Muscle of leg (tissue), 11 donors: ENCODE data around the gene ELP2. TPM values are rescaled to one million over a fixed set of nuclear protein-coding genes. Genes with fewer than 3 reads are reported as not detected.
"Not testable (repeated sequence)": the region's sequence is repeated elsewhere in the genome, so short reads cannot be mapped to it uniquely, and the experiment has no call there.

Experiments used
- DNase-seq: peaks from one replicate; pipeline ENCODE4 v3.0.0; 2013
- H3K27ac ChIP-seq: one replicate; pipeline ENCODE4 v1.5.1; 2013; ENCODE audit warnings: mild to moderate bottlenecking, low read length, control low read depth
- H3K27me3 ChIP-seq: one replicate; pipeline ENCODE4 v1.6.1; 2013; ENCODE audit warnings: low read length; ENCODE audit not compliant: control insufficient read depth, insufficient read depth
- H3K36me3 ChIP-seq: one replicate; pipeline ENCODE4 v1.6.1; 2013; ENCODE audit warnings: low read length; ENCODE audit not compliant: control insufficient read depth, insufficient read depth
- H3K4me1 ChIP-seq: one replicate; pipeline ENCODE4 v1.6.1; 2013; ENCODE audit warnings: low read length; ENCODE audit not compliant: control insufficient read depth, insufficient read depth
- H3K4me3 ChIP-seq: one replicate; pipeline ENCODE4 v1.5.1; 2013; ENCODE audit warnings: low read length, control low read depth
- H3K9me3 ChIP-seq: replicated peaks from 2 replicates; pipeline ENCODE4 v1.6.1; 2013; ENCODE audit warnings: low read depth, low read length; ENCODE audit not compliant: control insufficient read depth
- WGBS: methylation state at CpG from one replicate; pipeline ENCODE4 v1.1.5; 2013; ENCODE audit warnings: missing lambda C conversion rate; ENCODE audit not compliant: insufficient coverage; 5-methylcytosine and 5-hydroxymethylcytosine counted together
- polyA plus RNA-seq, 8 donors: library from polyadenylated mRNA; unstranded; fragments of 120-200 nt; gene quantifications; one replicate each; pipeline versions ENCODE4 v1.2.1 to v1.2.3, GENCODE V29; 2013; ENCODE audit warnings: inconsistent platforms in 1 of 8, low replicate concordance in 1 of 8; ENCODE audit not compliant: insufficient read length in 8 of 8, insufficient read depth in 1 of 8
- total RNA-seq: library from RNA; stranded (reverse); fragments of 120-200 nt; gene quantifications from one replicate; pipeline ENCODE4 v1.2.4, GENCODE V29; 2013

Gene ELP2
- total and polyA plus RNA-seq, 9 donors: 52.9 to 82.2 (median 61.6) TPM

DNA sequence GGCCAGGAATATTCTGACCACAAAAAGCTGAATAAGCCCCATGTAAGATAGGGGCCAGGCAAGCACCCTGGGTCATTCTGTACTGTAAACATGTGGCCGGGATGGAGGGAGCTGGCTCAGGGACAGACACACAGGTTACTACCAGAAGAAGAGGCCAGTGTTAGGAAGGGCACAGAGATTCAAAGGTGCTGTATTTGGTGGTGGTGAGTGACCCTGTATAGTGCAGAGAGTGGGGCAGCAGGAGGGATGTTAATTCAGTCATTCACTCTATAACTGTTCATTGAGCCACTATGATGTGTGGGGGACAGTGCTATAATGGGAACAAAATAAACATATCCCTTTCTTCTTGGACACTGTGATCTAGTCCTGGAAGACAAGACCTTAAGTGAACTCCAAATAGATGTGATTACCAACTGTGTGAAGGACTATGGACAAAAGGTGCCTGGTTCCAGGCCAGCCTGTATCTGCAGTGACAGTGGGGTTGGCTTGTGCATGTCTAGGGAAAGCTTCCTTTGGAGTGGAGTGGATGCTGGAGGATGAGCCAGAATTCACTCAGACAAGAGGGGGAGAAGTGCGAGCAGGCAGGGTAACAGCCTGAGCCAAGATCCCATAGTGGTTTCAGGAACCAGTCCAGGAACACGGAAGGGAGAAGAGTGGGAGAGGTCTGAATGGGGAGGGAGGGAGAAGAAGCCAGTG lies 65.9 kb downstream of the ELP2 start:
- DNase-seq: peak; percentile 22
- Histone ChIP-seq H3K36me3 (no peaks in the 10 kb centered on the region), H3K4me3 (no peak overlapping the region), H3K27ac (no peak overlapping the region), H3K4me1 (no peaks in the 10 kb centered on the region), H3K27me3 (no peaks in the 10 kb centered on the region), H3K9me3 (no peaks in the 10 kb centered on the region)
- WGBS: 44% methylated on average over 3 of the region's 3 CpGs

DNA sequence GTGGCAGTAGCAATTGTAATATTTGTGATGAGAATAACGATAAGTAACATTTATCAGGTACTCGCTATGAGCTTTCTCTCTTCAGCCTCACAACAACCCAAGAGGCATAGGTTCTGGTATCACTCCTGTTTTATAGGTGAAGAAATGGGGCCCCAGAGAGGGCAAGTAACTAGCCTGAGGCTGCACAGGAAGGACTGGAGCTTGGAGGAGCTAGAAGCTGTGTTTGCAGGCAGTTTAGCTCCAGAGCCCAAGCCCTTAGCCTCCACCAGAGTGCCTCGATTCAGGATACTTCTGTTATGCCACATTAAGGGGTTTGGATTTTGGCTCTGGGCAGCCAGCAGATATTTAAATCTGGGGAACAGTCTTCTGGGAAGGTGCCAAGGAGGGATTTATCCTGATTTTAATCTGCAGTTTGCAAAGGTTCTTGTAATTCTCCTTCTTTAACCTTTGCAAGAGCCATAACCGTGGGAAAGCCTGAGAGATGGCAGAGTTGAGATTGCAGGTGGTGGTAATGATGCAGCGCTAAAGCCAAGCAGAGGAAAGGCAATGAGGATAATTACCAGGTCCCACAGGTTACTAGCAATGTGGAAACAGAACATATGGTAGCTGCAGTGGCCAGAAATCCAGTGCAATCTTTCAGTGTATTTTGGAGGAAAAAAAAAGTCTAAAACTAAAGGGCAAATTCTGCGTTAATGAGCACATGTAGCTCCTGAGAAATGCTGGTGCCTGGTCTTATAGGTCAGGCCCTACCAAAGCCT lies 66.7 kb downstream of the ELP2 start:
- H3K27ac ChIP-seq: no peak overlapping the region
- H3K9me3 ChIP-seq: no peaks in the 10 kb centered on the region
- no peak for DNase-seq
- no peaks in the 10 kb centered on the region for H3K27me3 ChIP-seq
- no peak overlapping the region for H3K4me3 ChIP-seq
- WGBS: 72% methylated on average over 2 of the region's 6 CpGs
- H3K4me1 ChIP-seq: no peaks in the 10 kb centered on the region
- no peaks in the 10 kb centered on the region for H3K36me3 ChIP-seq

DNA sequence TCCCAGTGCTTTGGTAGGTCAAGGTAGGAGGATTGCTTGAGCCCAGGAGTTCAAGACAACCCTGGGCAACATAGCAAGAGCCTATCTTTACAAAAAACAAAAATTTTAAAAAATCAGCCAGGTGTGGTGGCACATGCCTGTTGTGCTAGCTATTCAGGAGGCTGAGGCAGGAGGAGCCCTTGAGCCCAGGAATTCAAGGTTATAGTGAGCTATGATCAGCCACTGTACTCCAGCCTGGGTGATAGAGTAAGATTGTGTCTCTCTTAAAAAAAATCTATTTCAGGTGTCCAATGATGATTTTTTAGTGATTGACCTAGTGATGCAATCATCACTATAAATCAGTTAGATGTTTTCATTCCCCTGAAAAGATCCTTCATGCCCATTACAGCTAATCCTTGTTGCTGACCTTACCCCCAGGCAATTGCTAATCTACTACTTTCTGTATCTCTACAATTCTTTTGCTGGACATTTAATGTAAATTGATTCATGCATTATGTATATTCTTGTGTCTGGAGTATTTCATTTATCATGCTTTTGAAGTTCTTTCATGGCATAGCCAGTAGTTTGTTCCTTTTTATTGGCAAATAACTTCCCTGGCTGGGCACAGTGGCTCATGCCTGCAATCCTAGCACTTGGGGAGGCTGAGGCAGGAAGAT lies 67.9 kb downstream of the ELP2 start:
- H3K36me3 ChIP-seq: no peaks in the 10 kb centered on the region

DNA sequence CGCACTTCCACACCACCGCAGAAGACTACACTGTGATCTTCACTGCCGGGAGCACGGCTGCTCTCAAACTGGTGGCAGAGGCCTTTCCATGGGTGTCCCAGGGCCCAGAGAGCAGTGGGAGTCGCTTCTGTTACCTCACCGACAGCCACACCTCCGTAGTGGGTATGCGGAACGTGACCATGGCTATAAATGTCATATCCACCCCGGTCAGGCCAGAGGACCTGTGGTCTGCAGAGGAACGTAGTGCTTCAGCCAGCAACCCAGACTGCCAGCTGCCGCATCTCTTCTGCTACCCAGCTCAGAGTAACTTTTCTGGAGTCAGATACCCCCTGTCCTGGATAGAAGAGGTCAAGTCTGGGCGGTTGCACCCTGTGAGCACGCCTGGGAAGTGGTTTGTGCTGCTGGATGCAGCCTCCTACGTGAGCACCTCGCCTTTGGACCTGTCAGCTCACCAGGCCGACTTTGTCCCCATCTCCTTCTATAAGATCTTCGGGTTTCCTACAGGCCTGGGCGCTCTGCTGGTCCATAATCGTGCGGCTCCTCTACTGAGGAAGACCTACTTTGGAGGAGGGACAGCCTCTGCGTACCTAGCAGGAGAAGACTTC lies 70.1 kb downstream of the ELP2 start:
- Histone ChIP-seq H3K27ac (no peak overlapping the region), H3K9me3 (no peaks in the 10 kb centered on the region), H3K36me3 (no peaks in the 10 kb centered on the region), H3K27me3 (no peaks in the 10 kb centered on the region), H3K4me1 (no peaks in the 10 kb centered on the region), H3K4me3 (no peak overlapping the region)
- 89% methylated on average over 20 of the region's 22 CpGs for WGBS
- no peak for DNase-seq

More for the DNA sequence above, 67.9 kb downstream of the ELP2 start:
- Histone ChIP-seq H3K4me3 (no peak overlapping the region), H3K9me3 (no peaks in the 10 kb centered on the region), H3K27ac (no peak overlapping the region), H3K27me3 (no peaks in the 10 kb centered on the region), H3K4me1 (no peaks in the 10 kb centered on the region)
- no peak for DNase-seq

DNA sequence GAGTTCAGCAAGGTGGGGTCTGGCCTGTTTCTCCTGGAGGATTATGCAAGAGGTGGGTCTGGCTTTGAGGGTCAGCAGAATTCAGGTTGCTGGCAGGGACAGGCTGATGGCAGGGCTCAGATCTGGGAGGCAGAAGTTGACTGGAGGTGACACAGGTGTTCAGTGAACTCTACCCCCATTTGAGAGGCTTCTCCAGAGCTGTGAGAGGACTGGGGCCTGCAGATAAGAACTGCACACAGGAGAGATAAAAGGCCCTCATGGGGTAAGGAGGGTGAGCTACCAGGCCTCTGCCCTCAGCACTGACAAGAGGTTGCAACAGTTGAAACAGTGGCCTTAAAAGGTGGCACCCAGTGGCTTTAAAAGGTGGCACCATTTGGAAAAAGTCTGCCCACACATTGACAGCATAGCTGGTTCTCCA lies 70.7 kb downstream of the ELP2 start:
- DNase-seq: no peak
- no peaks in the 10 kb centered on the region for H3K36me3 ChIP-seq
- no peaks in the 10 kb centered on the region for H3K4me1 ChIP-seq

DNA sequence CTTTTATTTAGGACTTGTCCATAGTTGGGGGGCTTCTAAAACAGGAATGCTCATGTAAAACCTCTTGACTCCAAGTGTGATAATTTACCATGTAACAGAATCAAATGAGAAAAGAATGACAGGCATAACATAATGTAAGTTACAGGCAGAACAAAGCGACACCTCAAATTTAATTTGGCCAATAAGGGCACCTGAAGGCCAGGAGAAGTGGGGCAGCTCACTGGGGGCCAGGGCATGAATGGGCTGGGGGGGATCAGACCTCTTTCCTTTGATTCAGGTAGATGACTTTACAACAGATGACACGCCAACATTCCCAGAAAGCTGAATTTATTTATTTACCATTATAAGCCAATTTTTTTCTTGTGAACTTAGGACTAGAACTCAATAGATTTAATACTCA lies 72.1 kb downstream of the ELP2 start:
- no CpG with 5 or more reads among the region's 2 CpGs for WGBS
- DNase-seq: no peak
- Histone ChIP-seq H3K4me1 (no peaks in the 10 kb centered on the region), H3K4me3 (no peak overlapping the region), H3K27ac (no peak overlapping the region), H3K36me3 (no peaks in the 10 kb centered on the region), H3K9me3 (no peaks in the 10 kb centered on the region), H3K27me3 (no peaks in the 10 kb centered on the region)

More for the DNA sequence above, 70.7 kb downstream of the ELP2 start:
- H3K9me3 ChIP-seq: no peaks in the 10 kb centered on the region
- H3K4me3 ChIP-seq: no peak overlapping the region
- no peaks in the 10 kb centered on the region for H3K27me3 ChIP-seq
- H3K27ac ChIP-seq: no peak overlapping the region

DNA sequence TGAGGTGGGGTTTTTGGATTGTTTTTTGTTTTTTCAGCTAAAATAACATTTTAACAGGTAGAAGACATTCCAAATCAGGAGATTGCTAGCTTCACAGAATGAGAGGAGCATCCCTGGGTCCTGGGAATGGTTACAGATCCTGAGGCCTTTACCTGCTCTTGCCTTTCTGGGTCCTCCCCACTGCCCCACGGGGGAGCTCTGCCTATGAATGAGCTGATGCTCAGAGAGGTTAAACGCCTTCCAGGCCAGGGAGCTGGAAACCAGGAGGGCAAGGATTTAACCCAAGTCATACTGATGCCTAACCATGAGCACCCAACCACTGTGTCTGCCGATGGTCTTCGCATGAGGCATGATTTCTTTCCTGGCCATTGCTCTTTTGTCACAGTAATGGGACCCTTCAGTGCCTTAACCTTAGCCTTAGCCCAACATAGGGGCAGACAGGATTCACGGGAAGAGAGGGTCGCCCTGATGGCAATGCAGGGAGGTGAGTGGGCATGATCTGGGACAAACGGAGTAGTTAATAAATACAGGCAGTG lies 73.7 kb downstream of the ELP2 start:
- Histone ChIP-seq H3K9me3 (no peaks in the 10 kb centered on the region), H3K4me3 (no peak overlapping the region), H3K27me3 (no peaks in the 10 kb centered on the region), H3K4me1 (no peaks in the 10 kb centered on the region), H3K36me3 (no peaks in the 10 kb centered on the region), H3K27ac (no peak overlapping the region)
- 69% methylated on average over 5 of the region's 7 CpGs for WGBS
- no peak for DNase-seq

DNA sequence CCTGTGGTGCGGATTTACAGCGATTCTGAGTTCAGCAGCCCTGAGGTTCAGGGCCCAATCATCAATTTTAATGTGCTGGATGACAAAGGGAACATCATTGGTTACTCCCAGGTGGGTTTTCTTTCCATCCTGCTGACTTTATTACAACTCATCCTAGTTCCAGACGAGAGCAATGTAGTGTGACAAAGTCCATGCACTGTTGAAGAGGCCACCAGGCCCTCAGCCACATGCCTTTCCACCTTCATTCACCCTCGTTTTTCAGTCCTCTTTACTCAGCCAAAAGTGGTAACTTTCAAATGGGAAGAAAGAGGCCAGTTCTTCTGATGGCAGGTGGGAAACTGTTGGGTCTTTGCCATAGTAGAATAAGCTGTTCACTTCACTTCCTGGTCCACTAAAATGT lies 75.5 kb downstream of the ELP2 start:
- no peaks in the 10 kb centered on the region for H3K36me3 ChIP-seq
- WGBS: no CpG with 5 or more reads among the region's 4 CpGs
- no peak overlapping the region for H3K27ac ChIP-seq
- H3K9me3 ChIP-seq: no peaks in the 10 kb centered on the region
- H3K27me3 ChIP-seq: no peaks in the 10 kb centered on the region
- DNase-seq: no peak
- no peaks in the 10 kb centered on the region for H3K4me1 ChIP-seq
- H3K4me3 ChIP-seq: no peak overlapping the region

DNA sequence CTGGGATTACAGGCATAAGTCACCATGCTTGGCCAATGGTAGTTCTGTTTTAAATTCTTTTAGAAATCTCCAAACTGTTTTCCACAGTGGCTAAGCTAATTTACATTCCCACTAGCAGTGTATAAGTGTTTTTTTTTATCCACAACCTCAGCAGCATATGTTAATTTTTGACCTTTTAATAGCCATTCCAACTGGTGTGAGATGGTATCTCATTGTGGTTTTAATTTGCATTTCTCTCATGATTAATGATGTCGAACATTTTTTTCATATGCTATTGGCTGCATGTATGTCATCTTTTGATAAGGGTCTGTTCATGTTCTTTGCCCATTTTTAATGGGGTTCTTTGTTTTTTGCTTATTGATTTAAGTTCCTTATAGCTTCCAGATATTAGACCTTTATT lies 77.6 kb downstream of the ELP2 start:
- H3K4me3 ChIP-seq: no peak overlapping the region
- no peaks in the 10 kb centered on the region for H3K36me3 ChIP-seq
- no peaks in the 10 kb centered on the region for H3K27me3 ChIP-seq
- peaks cover 2% of the 10 kb centered on the region for H3K4me1 ChIP-seq
- DNase-seq: no peak
- no peak overlapping the region for H3K27ac ChIP-seq
- WGBS: no CpG with 5 or more reads among the region's 1 CpG
- H3K9me3 ChIP-seq: no peaks in the 10 kb centered on the region

DNA sequence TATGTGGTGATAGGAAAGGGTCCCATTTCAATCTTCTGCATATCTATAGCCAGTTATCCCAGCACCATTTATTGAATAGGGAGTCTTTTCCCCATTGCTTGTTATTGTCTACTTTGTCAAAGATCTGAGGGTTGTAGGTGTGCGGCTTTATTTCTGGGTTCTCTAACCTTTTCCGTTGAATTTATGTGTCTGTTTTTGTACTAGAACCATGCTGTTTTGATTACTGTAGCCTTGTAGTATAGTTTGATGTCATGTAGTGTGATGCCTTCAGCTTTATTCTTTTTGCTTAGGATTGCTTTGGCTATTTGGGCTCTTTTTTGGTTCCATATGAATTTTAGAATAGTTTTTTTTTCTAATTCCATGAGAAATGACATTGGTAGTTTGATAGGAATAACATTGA lies 78.3 kb downstream of the ELP2 start:
- not testable (repeated sequence) for DNase-seq, H3K27ac ChIP-seq, H3K4me1 ChIP-seq, H3K27me3 ChIP-seq, H3K4me3 ChIP-seq, H3K36me3 ChIP-seq, H3K9me3 ChIP-seq
- 73% methylated on average over 2 of the region's 2 CpGs for WGBS
